Skin epidermis (tissue), 12 donors: ENCODE measurements around the gene TTC39C.

Experiments used
- H3K27ac ChIP-seq, 21 experiments: fragments of 200-600 bp; sonication (generic) in 11 of 21; one replicate each; pipeline ENCODE4 v1.5.0; 2020; ENCODE audit warnings: mild to moderate bottlenecking in 3 of 21, inconsistent platforms in 2 of 21, moderate library complexity in 2 of 21
- H3K4me3 ChIP-seq, 7 experiments: fragments of 200-600 bp; sonication (generic) in 2 of 7; one replicate each; pipeline ENCODE4 v1.5.0; 2020; ENCODE audit warnings: inconsistent platforms in 2 of 7, mild to moderate bottlenecking in 2 of 7, moderate library complexity in 1 of 7

The TTC39C gene

GRCh38 chr18:24014062-24014985 is at the start of gene TTC39C:
TTC39C (plus strand) TSS chr18:24014754; CDS start chr18:24014872, 118 bp downstream.
- peak within 1 kb of the TSS; percentile 60 to 98 (median 93) for H3K27ac ChIP-seq
- H3K4me3 ChIP-seq, result peak within 1 kb of the TSS; percentile 70 to 92 (median 87)

GRCh38 chr18:23966909-23967308 is 47.6 kb upstream of the TTC39C start:
- Histone ChIP-seq H3K27ac (peak overlapping the region in 2 of 21 experiments; percentile 21 to 71), H3K4me3 (no peak overlapping the region)

DNA sequence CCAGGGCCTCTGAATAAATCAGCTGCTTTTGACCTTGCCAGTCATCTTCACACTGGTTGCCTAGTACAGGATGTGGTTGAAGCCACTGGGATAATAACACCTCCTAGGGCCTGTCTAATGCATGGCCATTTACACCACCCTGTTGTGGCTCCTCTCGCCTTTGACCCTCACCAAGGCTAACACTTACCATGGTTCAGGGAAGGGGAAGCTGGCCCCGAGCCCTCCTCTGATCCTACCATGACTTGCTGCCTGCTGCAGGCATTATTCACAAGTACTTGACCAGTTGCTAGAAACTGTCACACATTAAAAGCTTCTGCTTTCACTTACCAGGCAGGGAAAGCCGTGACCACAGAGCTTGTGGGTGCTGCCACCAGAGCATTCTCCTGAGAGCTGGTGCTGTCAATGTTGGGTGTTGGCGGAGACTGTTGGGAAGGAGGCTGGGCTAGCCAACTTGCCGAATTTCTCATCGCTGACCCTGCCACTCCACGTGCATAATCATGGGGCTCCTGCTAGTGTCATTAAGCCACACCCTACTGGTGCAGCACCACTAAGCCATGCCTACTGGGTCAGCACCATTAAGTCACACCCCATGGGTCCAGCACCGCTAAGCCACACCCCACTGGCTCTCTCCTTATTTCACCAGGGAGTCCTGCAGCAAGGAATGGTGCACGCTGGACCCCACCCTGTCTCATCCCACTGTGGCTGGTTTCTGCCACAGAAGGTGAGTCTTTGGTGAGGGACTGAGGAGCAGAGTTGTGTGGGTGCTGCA is 47.0 kb upstream of the TTC39C start:
- peak overlapping the region in 2 of 21 experiments; percentile 21 to 71 for H3K27ac ChIP-seq

DNA sequence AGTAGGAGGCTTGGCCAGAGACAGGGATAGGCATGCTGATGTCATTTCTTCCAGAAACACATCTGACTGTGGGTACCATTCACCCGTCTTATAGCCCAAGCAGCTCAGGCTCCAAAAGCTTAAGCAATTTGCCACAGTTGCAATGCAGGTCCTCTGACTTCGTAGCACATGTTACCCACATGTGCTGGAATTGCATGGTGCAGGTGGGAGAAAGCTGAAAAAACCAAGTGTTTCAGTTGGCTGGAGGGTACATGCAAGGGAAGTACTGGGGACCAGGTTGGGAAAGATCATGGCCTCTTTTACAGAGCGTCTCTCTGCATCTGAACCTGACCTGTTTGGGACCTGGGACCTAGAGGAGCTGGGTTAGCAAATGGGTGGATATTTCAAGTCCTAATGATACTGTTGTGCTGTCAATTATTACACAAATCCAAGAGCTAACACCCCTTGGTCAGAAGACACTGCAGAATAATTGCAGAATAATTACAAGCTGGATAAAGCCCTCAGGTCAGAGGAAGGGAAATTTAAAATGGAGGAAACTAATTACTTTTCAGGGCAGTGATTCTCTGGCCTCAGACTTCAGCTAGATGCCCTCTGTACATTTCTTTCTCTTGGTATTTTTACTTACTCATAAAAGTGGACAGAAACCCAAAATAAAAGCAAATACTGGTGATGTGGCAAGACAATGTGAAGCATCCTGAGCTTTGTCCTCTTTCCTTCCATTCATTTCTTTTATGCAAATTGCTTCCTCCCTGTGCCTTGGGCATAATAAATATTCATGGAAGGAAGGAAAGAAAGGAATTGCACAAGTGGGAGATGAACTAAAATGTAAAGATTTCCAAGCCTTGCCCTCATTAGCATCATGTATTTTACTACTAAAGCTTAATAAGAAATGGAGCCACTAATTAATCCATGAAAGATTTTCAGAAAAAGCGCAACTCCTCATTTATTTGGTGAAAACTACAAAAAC is 45.6 kb upstream of the TTC39C start:
- H3K4me3 ChIP-seq, result no peak overlapping the region
- H3K27ac ChIP-seq, result peak overlapping the region in 1 of 21 experiments; percentile 71

More for the DNA sequence above, 47.0 kb upstream of the TTC39C start:
- no peak overlapping the region for H3K4me3 ChIP-seq

DNA sequence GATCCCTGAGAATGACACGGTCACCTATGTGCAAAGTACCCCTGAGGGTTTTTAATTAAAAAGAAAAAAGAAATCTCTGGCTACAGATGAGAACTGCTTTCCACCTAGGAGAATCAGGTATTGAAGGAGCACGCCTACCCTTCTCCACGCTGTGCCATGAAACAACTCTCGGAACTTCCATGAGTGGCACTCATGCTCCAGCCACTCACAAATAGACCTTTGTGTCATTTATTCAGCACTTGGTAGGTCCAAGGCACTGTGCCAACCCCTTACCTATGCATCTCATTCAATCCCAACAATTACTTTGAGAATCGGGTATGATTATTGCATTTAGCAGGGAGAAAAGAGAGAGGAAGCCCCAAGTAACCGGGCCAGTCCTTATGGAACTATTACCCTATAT is 44.9 kb upstream of the TTC39C start:
- H3K4me3 ChIP-seq, result no peak overlapping the region
- peak overlapping the region in 4 of 21 experiments; percentile 51 to 73 (median 58) for H3K27ac ChIP-seq

DNA sequence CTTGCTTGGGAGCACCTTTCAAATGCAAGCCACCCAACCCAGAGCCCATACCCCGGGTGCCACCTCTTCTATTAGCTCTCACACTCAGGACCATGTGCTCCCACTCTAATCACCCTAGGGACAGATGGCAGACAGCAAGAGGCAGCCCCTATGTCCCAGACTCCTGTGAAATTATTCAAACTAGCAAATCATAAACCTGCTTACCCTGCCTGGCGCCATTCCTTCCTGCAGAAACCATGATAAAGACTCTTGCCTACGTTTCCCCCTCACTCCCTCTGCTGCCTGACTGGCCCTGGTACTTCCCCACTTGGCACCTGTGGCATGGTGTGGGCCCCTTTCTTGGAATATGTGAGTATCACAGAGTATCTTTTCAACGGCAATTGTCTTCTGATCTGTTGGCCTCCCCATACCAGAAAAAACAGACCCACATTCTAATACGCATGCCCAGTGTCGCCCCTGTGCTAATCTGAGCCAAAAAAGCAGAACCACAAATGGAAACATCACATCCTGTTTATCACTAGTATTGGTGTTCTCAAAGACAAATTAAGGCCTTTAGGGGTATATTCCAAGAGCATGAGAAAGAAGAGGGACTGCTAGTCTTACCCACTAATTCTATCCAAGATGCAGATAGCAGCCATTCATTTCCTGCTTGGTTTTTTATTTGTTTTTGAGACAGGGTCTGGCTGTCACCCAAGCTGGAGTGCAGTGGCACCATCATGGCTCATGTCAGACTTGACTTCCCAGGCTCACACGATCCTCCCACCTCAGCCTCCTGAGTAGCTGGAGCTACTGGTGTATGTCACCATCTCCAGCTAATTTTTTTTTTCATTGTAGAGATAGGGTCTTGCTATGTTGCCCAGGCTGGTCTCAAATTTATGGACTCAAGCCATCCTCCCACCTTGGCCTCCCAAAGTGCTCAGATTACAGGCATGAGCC is 44.1 kb upstream of the TTC39C start:
- H3K27ac ChIP-seq, result peak overlapping the region in 6 of 21 experiments; percentile 45 to 73 (median 60)
- H3K4me3 ChIP-seq, result no peak overlapping the region

DNA sequence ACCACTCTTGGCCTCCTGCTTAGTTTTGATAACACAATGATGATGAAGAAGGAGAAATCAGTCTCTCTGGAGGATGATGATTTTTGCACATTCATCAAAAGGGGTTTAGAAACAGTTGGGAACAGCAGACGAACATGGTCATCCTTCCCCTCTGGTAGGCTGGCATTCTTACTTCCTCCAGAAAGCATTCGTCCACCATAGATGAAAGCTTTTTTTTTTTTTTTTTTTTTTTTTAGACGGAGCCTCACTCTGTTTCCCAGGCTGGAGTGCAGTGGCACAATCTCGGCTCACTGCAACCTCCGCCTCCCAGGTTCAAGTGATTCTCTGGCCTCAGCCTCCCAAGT is 43.5 kb upstream of the TTC39C start:
- Histone ChIP-seq H3K4me3 (no peak overlapping the region), H3K27ac (peak overlapping the region in 4 of 21 experiments; percentile 60 to 72 (median 64))

GRCh38 chr18:23971666-23972230 is 42.8 kb upstream of the TTC39C start:
- H3K27ac ChIP-seq, result peak overlapping the region in 3 of 21 experiments; percentile 24 to 66 (median 60)
- no peak overlapping the region for H3K4me3 ChIP-seq

DNA sequence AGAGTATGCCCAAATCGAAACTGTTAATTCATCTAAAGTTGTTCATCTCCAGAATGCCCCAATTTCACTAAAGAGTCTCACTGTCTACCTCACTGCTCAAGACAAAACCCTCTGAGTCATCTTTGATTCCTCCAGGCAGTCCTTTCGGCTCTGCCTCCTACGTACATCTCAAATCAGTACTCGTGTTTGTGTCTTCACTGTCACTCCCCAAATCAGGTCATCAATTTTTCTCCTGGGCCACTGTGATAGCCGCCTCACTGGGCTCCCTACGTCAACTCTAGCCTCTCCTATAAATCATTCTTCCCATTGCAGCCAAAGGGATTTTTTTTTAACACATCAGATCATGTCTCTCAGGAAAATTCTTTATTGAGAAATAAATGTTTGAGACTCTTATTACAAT is 42.1 kb upstream of the TTC39C start:
- H3K27ac ChIP-seq, result peak overlapping the region in 3 of 21 experiments; percentile 24 to 66 (median 60)
- no peak overlapping the region for H3K4me3 ChIP-seq

DNA sequence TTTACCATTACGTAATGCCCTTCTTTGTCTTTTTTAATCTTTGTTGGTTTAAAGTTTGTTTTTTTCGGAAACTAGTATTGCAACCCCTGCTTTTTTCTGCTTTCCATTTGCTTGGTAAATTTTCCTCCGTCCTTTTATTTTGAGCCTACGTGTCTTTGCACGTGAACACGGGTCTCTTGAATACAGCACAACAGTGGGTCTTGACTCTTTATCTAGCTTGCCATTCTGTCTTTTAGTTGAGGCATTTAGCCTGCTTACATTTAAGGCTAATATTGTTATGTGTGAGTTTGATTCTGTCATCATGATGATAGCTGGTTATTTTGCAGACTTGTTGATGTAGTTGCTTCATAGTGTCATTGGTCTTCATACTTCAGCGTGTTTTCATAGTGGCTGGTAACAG is 37.5 kb upstream of the TTC39C start:
- Histone ChIP-seq H3K4me3 (no peak overlapping the region), H3K27ac (no peak overlapping the region)

DNA sequence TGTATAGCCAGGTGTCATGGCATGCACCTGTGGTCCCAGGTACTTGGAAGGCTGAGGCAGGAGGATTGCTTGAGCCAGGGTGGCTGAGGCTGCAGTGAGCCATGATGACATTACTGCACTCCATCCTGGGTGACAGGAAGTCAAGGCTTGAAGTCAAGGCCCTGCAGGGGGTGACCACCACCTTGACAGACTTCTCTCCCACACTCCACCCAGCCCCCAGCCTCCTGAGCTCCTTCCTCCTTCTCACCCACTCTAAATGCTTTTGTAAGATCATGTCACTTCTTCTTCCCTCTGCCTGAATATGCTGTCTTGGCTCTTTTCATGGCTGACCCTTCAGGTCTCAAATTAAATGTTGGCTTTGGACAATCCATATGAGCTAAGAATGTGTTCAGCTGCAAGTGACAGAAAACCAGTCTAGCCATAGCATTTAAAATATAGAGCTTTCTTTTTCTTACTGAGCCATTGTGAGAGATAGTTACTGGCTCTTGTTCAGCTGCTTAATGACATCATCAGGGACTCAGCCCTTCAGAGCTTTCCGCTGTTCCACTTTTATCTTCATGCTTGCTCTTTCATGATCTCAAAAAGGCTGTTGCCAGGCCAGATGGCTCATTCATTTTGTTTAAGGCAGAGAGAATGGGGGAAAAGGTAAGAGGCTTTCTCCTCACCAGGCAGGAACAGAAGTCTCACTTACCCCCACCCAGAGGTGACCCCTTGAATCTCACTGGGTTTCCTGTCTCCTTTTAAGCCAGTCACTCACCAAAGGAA is 36.7 kb upstream of the TTC39C start:
- Histone ChIP-seq H3K4me3 (no peak overlapping the region), H3K27ac (no peak overlapping the region)

GRCh38 chr18:23981369-23981980 is 33.1 kb upstream of the TTC39C start:
- H3K27ac ChIP-seq, result peak overlapping the region in 4 of 21 experiments; percentile 1 to 58 (median 18)

GRCh38 chr18:23982155-23983079 is 32.1 kb upstream of the TTC39C start:
- Histone ChIP-seq H3K4me3 (no peak overlapping the region), H3K27ac (peak overlapping the region in 3 of 21 experiments; percentile 1 to 27 (median 10))

More at GRCh38 chr18:23981369-23981980, 33.1 kb upstream of the TTC39C start:
- H3K4me3 ChIP-seq, result no peak overlapping the region

- Histone ChIP-seq H3K4me3 (no peak overlapping the region), H3K27ac (no peak overlapping the region)
Measured at GRCh38 chr18:23983112-23983511, 31.4 kb upstream of the TTC39C start.

DNA sequence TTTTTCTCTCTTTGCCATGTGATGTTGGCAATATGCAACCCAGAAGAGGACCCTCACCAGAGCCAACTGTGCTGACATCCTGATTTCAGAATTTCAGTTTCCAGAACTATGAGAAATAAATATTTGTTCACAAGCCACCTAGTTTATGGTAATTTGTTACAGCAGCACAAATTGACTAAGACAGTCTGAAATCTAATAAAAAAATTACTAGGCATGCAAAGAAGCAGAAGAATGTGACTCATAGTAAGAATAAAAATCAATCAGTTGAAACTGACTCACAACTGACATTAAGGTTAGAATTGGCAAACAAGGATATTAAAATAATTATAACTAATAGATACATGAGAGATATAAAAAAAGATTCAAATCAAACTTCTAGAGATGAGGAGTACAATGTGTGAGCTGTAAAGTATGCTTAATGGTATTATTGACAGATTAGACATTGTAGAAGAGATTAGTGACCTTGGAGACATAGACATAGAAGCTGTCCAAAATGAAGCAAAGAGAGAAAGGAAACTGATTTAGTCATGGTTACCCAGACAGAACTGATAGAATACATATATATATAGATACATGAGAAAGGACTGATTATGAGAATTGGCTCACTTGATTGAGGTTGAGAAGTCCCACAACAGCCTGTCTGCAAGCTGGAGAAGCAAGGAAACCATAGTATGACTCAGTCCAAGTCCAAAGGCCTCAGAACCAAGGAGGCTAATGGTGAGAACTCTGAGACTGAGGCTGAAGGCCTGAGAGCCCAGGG is 27.8 kb upstream of the TTC39C start:
- Histone ChIP-seq H3K4me3 (no peak overlapping the region), H3K27ac (no peak overlapping the region)
